ENCODE measurements around the gene OOEP. TPM values are rescaled to one million over a fixed set of nuclear protein-coding genes. Genes with fewer than 3 reads are reported as not detected.

OOEP gene
- total and polyA plus RNA-seq, 2 of the 4 experiments (the other 2 are of a cell fraction): not detected

GRCh38 chr6:73375216-73375615 lies 5.5 kb upstream of the OOEP start:
- ChIA-PET POLR2A (ENCODE audit: unreplicated experiment) (no interaction called here), CTCF (interaction anchor here (0.6 to 1.0 kb wide), 2 partner anchors 9 to 14 kb away, joined by 4 to 5 read pairs; no protein-coding TSS in a partner anchor)
- ATAC-seq (ENCODE audit: low read depth) (no peak), DNase-seq (no peak)
- no peaks in the 10 kb centered on the region for H3K9me1 ChIP-seq (ENCODE audit: insufficient read depth, low read length)
- H2AK9ac ChIP-seq (replicated peaks; ENCODE audit: low read depth, low read length, poor library complexity): no peak overlapping the region
- H3K4me3 ChIP-seq (ENCODE audit: insufficient read depth, low read depth, low read length): no peak overlapping the region
- no peak overlapping the region for H3K4me2 ChIP-seq (ENCODE audit: low read depth, low read length)
- no CpG with 5 or more reads among the region's 1 CpG for WGBS, 2 experiments (ENCODE audit: extremely low coverage in 2 of 2, insufficient read length in 1 of 2)
- H2AK5ac ChIP-seq (ENCODE audit: low read depth, low read length): no peak overlapping the region
- no peak overlapping the region for H3K56ac ChIP-seq (ENCODE audit: extremely low read depth, insufficient read depth, low read length)
- H2BK20ac ChIP-seq (ENCODE audit: low read depth, low read length): no peak overlapping the region
- H2BK15ac ChIP-seq (ENCODE audit: low read depth, low read length): no peak overlapping the region
- H4K91ac ChIP-seq (ENCODE audit: insufficient read depth, low read depth, low read length): no peak overlapping the region
- no peak overlapping the region for H4K5ac ChIP-seq (ENCODE audit: low read depth, low read length)
- no peak overlapping the region for H2AFZ ChIP-seq (replicated peaks; ENCODE audit: low read length, poor library complexity)
- H3K4ac ChIP-seq (ENCODE audit: low read depth, low read length): no peak overlapping the region
- no peak overlapping the region for H2BK5ac ChIP-seq (ENCODE audit: low read depth, low read length, poor library complexity, severe bottlenecking)
- no TSS peak for BruUV-seq (replicated peaks)
- H3K18ac ChIP-seq (ENCODE audit: low read depth, low read length): no peak overlapping the region
- no peaks in the 10 kb centered on the region for H3K79me1 ChIP-seq (ENCODE audit: low read depth in 1 of 2, low read length in 2 of 2)
- in situ Hi-C loops (cut with MboI; ENCODE audit: low sequenced_read_pairs): no loop called here
- TF ChIP-seq CTCF (conservative IDR thresholded peaks at IDR 0.05; ENCODE audit: low read depth, low read length): no peak
- TF ChIP-seq SMC3 (IDR thresholded peaks at IDR 0.05; ENCODE audit: low read depth, low read length): no peak
- TF ChIP-seq CHD1 (IDR thresholded peaks at IDR 0.05; ENCODE audit: low read depth, low read length): no peak
- TF ChIP-seq CEBPB (IDR thresholded peaks at IDR 0.05; ENCODE audit: low read depth, low read length): no peak
- TF ChIP-seq POLR2A (IDR thresholded peaks at IDR 0.05; ENCODE audit: low read depth, low read length): no peak
- no peak for TF ChIP-seq RCOR1 (IDR thresholded peaks at IDR 0.05; ENCODE audit: insufficient replicate concordance, low read length)
- TF ChIP-seq FOS (IDR thresholded peaks at IDR 0.05; ENCODE audit: low read depth, low read length): no peak
- no peak for TF ChIP-seq MAZ (IDR thresholded peaks at IDR 0.05; ENCODE audit: borderline replicate concordance, low read depth, low read length)
- no peak for TF ChIP-seq USF2 (IDR thresholded peaks at IDR 0.05; ENCODE audit: low read depth, low read length)
- no peak for TF ChIP-seq MAFK (IDR thresholded peaks at IDR 0.05; ENCODE audit: low read depth, low read length)
- no peak for TF ChIP-seq RAD21 (IDR thresholded peaks at IDR 0.05; ENCODE audit: low read length)
- TF ChIP-seq ELK1 (IDR thresholded peaks at IDR 0.05; ENCODE audit: borderline replicate concordance, low read depth, low read length): no peak
- TF ChIP-seq BHLHE40 (IDR thresholded peaks at IDR 0.05; ENCODE audit: low read depth, low read length): no peak
- TF ChIP-seq NFE2L2 (IDR thresholded peaks at IDR 0.05; ENCODE audit: low read depth, low read length): no peak
- no peak for TF ChIP-seq RFX5 (IDR thresholded peaks at IDR 0.05; ENCODE audit: low read depth, low read length)
- no peak for TF ChIP-seq MXI1 (IDR thresholded peaks at IDR 0.05; ENCODE audit: borderline replicate concordance, low read depth, low read length)
- H3K27me3 ChIP-seq (ENCODE audit: control insufficient read depth, insufficient read depth, low read length): no peaks in the 10 kb centered on the region
- dilution Hi-C loops (cut with HindIII; ENCODE audit: low sequenced_read_pairs, unreplicated experiment): no loop called here
- peaks cover 10% of the 10 kb centered on the region for H3K9me3 ChIP-seq (ENCODE audit: control insufficient read depth, insufficient read depth, low read length)
- intact Hi-C loops (cut with micrococcal nuclease): no loop called here
- no peak overlapping the region for H3K23ac ChIP-seq (ENCODE audit: low read depth, low read length)
- no peak overlapping the region for H3K27ac ChIP-seq (ENCODE audit: insufficient read depth, low read length)
- no peak overlapping the region for H4K8ac ChIP-seq (ENCODE audit: low read depth in 2 of 2, low read length in 2 of 2)
- H3K4me1 ChIP-seq (ENCODE audit: control insufficient read depth, insufficient read depth, low read length): no peaks in the 10 kb centered on the region
- no peaks in the 10 kb centered on the region for H3K36me3 ChIP-seq (ENCODE audit: control insufficient read depth, insufficient read depth, low read length)
- H3K14ac ChIP-seq (replicated peaks; ENCODE audit: low read depth, low read length): no peak overlapping the region
- H4K20me1 ChIP-seq (ENCODE audit: insufficient read depth, low read length): no peaks in the 10 kb centered on the region
- no peak overlapping the region for H2BK120ac ChIP-seq (ENCODE audit: low read depth, low read length)
- H3K9ac ChIP-seq (ENCODE audit: low read depth, low read length): no peak overlapping the region
